ENCODE measurements around the gene AK9. TPM values are rescaled to one million over a fixed set of nuclear protein-coding genes. Genes with fewer than 3 reads are reported as not detected.

The AK9 gene
- polyA plus RNA-seq, 1 donor from 2014 or later, result 27.7 TPM

DNA sequence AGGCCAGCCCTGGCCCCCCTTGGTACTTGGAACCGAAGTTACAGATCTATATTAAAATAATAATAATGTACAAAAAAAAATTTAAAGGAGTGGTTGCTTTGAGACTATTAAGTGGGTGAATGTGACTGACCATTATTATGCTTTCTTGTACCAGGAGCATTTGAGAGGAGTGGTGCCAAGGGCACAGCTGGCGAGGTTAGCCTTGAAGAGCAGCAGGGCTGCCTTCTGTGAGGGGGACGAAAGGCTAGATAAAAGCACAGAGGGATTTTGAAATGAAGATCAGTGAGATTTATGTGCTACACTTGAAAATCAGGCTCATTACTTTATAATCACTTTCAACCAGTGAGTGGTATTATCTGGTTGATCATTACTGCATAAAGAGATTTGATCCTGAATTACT is 48.7 kb upstream of the AK9 start:
- Histone ChIP-seq H3K9ac (ENCODE audit: low read length) (no peak overlapping the region), H3K79me2 (replicated peaks; ENCODE audit: insufficient read depth, low read length) (no peaks in the 10 kb centered on the region), H3K9me2 (ENCODE audit: insufficient read depth, low read length) (no peaks in the 10 kb centered on the region), H4K20me1 (ENCODE audit: insufficient read depth) (no peaks in the 10 kb centered on the region), H2AFZ (ENCODE audit: low read depth, low read length) (no peak overlapping the region), H3K36me3 (ENCODE audit: insufficient read depth, low read length) (peaks cover 11% of the 10 kb centered on the region), H3K4me3 (ENCODE audit: low read length) (no peak overlapping the region), H3K27me3 (ENCODE audit: insufficient read depth, low read depth, low read length) (no peaks in the 10 kb centered on the region), H3K27ac (ENCODE audit: low read length) (no peak overlapping the region), H3F3A (ENCODE audit: insufficient read depth, low read length, poor library complexity, severe bottlenecking) (no peaks in the 10 kb centered on the region), H3K9me3 (ENCODE audit: low read length) (no peaks in the 10 kb centered on the region), H3K4me2 (ENCODE audit: low read length) (no peak overlapping the region)
- TF ChIP-seq, protein P1, sequence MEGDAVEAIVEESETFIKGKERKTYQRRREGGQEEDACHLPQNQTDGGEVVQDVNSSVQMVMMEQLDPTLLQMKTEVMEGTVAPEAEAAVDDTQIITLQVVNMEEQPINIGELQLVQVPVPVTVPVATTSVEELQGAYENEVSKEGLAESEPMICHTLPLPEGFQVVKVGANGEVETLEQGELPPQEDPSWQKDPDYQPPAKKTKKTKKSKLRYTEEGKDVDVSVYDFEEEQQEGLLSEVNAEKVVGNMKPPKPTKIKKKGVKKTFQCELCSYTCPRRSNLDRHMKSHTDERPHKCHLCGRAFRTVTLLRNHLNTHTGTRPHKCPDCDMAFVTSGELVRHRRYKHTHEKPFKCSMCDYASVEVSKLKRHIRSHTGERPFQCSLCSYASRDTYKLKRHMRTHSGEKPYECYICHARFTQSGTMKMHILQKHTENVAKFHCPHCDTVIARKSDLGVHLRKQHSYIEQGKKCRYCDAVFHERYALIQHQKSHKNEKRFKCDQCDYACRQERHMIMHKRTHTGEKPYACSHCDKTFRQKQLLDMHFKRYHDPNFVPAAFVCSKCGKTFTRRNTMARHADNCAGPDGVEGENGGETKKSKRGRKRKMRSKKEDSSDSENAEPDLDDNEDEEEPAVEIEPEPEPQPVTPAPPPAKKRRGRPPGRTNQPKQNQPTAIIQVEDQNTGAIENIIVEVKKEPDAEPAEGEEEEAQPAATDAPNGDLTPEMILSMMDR (IDR thresholded peaks at IDR 0.05; ENCODE audit: poor library complexity, severe bottlenecking), result no peak
- TF ChIP-seq EZH2 (IDR thresholded peaks at IDR 0.05; ENCODE audit: borderline replicate concordance, insufficient read depth, low read length, poor library complexity, severe bottlenecking), result no peak
- TF ChIP-seq POLR2AphosphoS5 (IDR thresholded peaks at IDR 0.05), result no peak
- TF ChIP-seq RAD21 (conservative IDR thresholded peaks at IDR 0.05), result no peak
- no peak for TF ChIP-seq REST (IDR thresholded peaks at IDR 0.05; ENCODE audit: borderline replicate concordance)
- no peak for TF ChIP-seq TAF1 (IDR thresholded peaks at IDR 0.05; ENCODE audit: low read depth)
- no peak for TF ChIP-seq EP300 (conservative IDR thresholded peaks at IDR 0.05; ENCODE audit: poor library complexity, severe bottlenecking)
- TF ChIP-seq MXI1 (conservative IDR thresholded peaks at IDR 0.05; ENCODE audit: poor library complexity, severe bottlenecking), result no peak
- no peak for TF ChIP-seq SMC3 (conservative IDR thresholded peaks at IDR 0.05; ENCODE audit: poor library complexity)

DNA sequence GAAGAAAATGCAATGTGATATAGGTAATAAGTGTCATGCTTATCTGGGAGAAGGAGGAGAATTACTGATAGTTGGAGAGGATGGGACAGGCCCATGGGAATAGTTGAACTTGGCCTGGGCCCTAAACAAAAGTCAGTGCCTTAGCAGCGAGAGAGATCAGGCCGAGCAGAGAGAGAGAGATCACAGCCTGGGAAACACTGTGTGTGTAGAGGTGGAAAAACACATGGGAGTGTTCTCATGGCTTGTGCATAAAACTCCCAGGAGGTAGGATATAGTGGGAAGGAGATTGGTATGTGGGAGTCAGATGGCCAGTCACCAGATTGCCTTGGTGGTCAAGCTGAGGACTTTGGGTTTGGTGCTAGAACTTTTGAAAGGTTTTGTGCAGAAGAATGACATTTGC is 47.7 kb upstream of the AK9 start:
- Histone ChIP-seq H3K27me3 (ENCODE audit: insufficient read depth, low read depth, low read length) (no peaks in the 10 kb centered on the region), H3F3A (ENCODE audit: insufficient read depth, low read length, poor library complexity, severe bottlenecking) (no peaks in the 10 kb centered on the region), H4K20me1 (ENCODE audit: insufficient read depth) (no peaks in the 10 kb centered on the region), H3K9ac (ENCODE audit: low read length) (no peak overlapping the region), H3K27ac (ENCODE audit: low read length) (no peak overlapping the region), H3K4me3 (ENCODE audit: low read length) (no peak overlapping the region), H3K4me2 (ENCODE audit: low read length) (no peak overlapping the region), H3K36me3 (ENCODE audit: insufficient read depth, low read length) (peaks cover 7% of the 10 kb centered on the region), H3K9me2 (ENCODE audit: insufficient read depth, low read length) (no peaks in the 10 kb centered on the region), H3K79me2 (replicated peaks; ENCODE audit: insufficient read depth, low read length) (no peaks in the 10 kb centered on the region), H3K9me3 (ENCODE audit: low read length) (no peaks in the 10 kb centered on the region), H2AFZ (ENCODE audit: low read depth, low read length) (no peak overlapping the region)
- TF ChIP-seq EZH2 (IDR thresholded peaks at IDR 0.05; ENCODE audit: borderline replicate concordance, insufficient read depth, low read length, poor library complexity, severe bottlenecking) (no peak), POLR2AphosphoS5 (IDR thresholded peaks at IDR 0.05) (no peak), RAD21 (conservative IDR thresholded peaks at IDR 0.05) (no peak), REST (IDR thresholded peaks at IDR 0.05; ENCODE audit: borderline replicate concordance) (no peak), EP300 (conservative IDR thresholded peaks at IDR 0.05; ENCODE audit: poor library complexity, severe bottlenecking) (no peak), SMC3 (conservative IDR thresholded peaks at IDR 0.05; ENCODE audit: poor library complexity) (no peak)
- TF ChIP-seq, protein P1 (IDR thresholded peaks at IDR 0.05; ENCODE audit: poor library complexity, severe bottlenecking), result no peak

All from neural cell (in vitro differentiated cells).